A673 (cell line): Measurements from ENCODE around the gene CLEC1A. TPM values are rescaled to one million over a fixed set of nuclear protein-coding genes. Genes with fewer than 3 reads are reported as not detected.

ENCODE experiments used
- BruUV-seq: library from RNA; stranded (reverse); fragments of 400-500 nt; replicated peaks from 2 replicates; lab custom pipeline; 2021; lab: Mats Ljungman, UMichigan
- CTCF ChIA-PET: fragments of 300-600 bp; sonication (Branson Sonifier 250); formaldehyde crosslinking; loops from one replicate; lab custom pipeline; 2022; ENCODE audit warnings: antibody characterized with exemption; lab: Charles Lee
- POLR2A ChIA-PET: fragments of 300-600 bp; sonication (Branson Sonifier 250); formaldehyde crosslinking; loops from one replicate; lab custom pipeline; 2022; ENCODE audit warnings: antibody characterized with exemption; ENCODE audit not compliant: low non-redundant PET; lab: Charles Lee
- DNase-seq: peaks from one replicate; pipeline ENCODE4 v3.0.0-alpha.2; 2015; ENCODE audit warnings: low spot score
- H3K27ac ChIP-seq: fragments of 200-600 bp; sonication (generic); 2 replicates; pipeline ENCODE4 v1.5.1; 2016; ENCODE audit warnings: mixed run types, low read depth, mild to moderate bottlenecking, mixed read lengths, antibody characterized with exemption, low read length; ENCODE audit not compliant: poor library complexity, severe bottlenecking
- H3K27me3 ChIP-seq: fragments of 200-600 bp; sonication (generic); replicated peaks from 2 replicates; pipeline ENCODE4 v1.6.1; 2017; ENCODE audit warnings: mixed run types, low read depth, mild to moderate bottlenecking, mixed read lengths, antibody characterized with exemption, low read length; ENCODE audit not compliant: insufficient read depth, poor library complexity
- H3K36me3 ChIP-seq: fragments of 200-600 bp; sonication (generic); 2 replicates; pipeline ENCODE4 v1.6.1; 2016; ENCODE audit warnings: mixed run types, mild to moderate bottlenecking, mixed read lengths, antibody characterized with exemption, low read length; ENCODE audit not compliant: insufficient read depth, poor library complexity, severe bottlenecking
- H3K4me1 ChIP-seq: fragments of 200-600 bp; sonication (generic); 2 replicates; pipeline ENCODE4 v1.6.1; 2017; ENCODE audit warnings: mixed run types, mild to moderate bottlenecking, mixed read lengths, antibody characterized with exemption, low read length; ENCODE audit not compliant: insufficient read depth, poor library complexity, severe bottlenecking
- H3K4me3 ChIP-seq: fragments of 200-600 bp; sonication (generic); 2 replicates; pipeline ENCODE4 v1.5.1; 2016; ENCODE audit warnings: low read depth, mixed run types, mild to moderate bottlenecking, mixed read lengths, low read length; ENCODE audit not compliant: poor library complexity, severe bottlenecking
- H3K9me3 ChIP-seq: fragments of 200-600 bp; sonication (generic); 2 replicates; pipeline ENCODE4 v1.6.1; 2016; ENCODE audit warnings: mixed run types, low read depth, mild to moderate bottlenecking, mixed read lengths, antibody characterized with exemption, low read length; ENCODE audit not compliant: poor library complexity, severe bottlenecking
- EZH2 ChIP-seq: fragments of 200-600 bp; sonication (generic); IDR thresholded peaks from 2 replicates; pipeline ENCODE4 v1.6.1; 2017; ENCODE audit warnings: borderline replicate concordance, low read depth, mild to moderate bottlenecking, mixed read lengths, antibody characterized with exemption, low read length; ENCODE audit not compliant: poor library complexity, severe bottlenecking
- intact Hi-C: fragments of 100-400 bp; cut with micrococcal nuclease; formaldehyde crosslinking; loops from one replicate; pipeline ENCODE4 v1.10.0; 2022; ENCODE audit not compliant: unreplicated experiment
- total RNA-seq: library from RNA; stranded (reverse); gene quantifications from 2 replicates; pipeline ENCODE4 v1.2.3, GENCODE V29; 2021
- TF ChIP-seq, protein P1 (sequence below): fragments of 300-800, 200-600 bp; sonication (generic); conservative IDR thresholded peaks from 2 replicates; pipeline ENCODE4 v1.5.1; 2017; ENCODE audit warnings: low read depth, mild to moderate bottlenecking, antibody characterized with exemption, low read length, moderate library complexity, mixed read lengths

The CLEC1A gene
- total RNA-seq, 1 experiment from 2014 or later, result not detected

DNA sequence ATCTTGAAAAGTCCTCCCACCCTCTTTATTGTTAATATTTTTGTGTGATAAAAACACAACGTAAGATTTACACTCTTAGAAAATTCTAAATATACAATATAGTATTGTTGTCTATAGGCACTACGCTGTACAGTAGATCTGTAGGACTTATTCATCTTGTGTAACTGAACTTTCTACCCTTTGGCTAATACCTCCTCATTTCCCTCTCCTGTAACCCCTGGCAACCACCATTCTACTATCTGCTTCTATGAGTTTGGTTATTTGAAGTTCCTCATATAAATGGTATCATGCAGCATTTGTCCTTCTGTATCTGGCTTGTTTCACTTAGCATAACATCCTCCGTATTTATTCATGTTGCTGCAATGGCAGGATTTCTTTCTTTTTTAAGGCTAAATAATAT, 73.5 kb downstream of the CLEC1A start:
- Histone ChIP-seq H3K27ac (no peak overlapping the region), H3K9me3 (no peaks in the 10 kb centered on the region), H3K36me3 (no peaks in the 10 kb centered on the region), H3K4me1 (peaks cover 8% of the 10 kb centered on the region), H3K4me3 (no peak overlapping the region), H3K27me3 (no peaks in the 10 kb centered on the region)
- intact Hi-C loops, result no loop called here
- ChIA-PET CTCF (no interaction called here), POLR2A (no interaction called here)
- no peak for TF ChIP-seq EZH2
- TF ChIP-seq, protein P1, sequence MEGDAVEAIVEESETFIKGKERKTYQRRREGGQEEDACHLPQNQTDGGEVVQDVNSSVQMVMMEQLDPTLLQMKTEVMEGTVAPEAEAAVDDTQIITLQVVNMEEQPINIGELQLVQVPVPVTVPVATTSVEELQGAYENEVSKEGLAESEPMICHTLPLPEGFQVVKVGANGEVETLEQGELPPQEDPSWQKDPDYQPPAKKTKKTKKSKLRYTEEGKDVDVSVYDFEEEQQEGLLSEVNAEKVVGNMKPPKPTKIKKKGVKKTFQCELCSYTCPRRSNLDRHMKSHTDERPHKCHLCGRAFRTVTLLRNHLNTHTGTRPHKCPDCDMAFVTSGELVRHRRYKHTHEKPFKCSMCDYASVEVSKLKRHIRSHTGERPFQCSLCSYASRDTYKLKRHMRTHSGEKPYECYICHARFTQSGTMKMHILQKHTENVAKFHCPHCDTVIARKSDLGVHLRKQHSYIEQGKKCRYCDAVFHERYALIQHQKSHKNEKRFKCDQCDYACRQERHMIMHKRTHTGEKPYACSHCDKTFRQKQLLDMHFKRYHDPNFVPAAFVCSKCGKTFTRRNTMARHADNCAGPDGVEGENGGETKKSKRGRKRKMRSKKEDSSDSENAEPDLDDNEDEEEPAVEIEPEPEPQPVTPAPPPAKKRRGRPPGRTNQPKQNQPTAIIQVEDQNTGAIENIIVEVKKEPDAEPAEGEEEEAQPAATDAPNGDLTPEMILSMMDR, result no peak
- no peak for DNase-seq
- BruUV-seq, result no TSS peak

DNA sequence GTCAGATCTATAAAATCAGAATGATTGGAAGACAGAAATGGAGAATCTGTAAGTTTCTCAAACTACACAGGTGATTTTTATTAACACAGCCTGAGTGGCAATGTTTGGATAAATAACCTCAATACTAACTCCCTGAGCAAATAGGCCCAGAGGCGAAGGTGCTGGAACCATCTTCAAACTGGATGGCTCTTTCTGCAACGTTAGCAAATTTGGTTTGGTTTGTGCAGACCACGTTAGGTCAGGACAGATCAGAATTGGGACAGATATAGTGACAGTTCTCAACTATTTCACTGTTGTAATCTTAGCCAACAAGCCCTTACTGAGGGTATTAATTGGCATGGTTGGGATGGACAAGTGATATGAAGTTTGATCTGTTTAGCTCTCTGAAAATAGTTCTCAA, 77.4 kb downstream of the CLEC1A start:
- no peaks in the 10 kb centered on the region for H3K36me3 ChIP-seq
- TF ChIP-seq, protein P1, result no peak
- TF ChIP-seq EZH2, result no peak
- BruUV-seq, result no TSS peak
- no peaks in the 10 kb centered on the region for H3K9me3 ChIP-seq
- DNase-seq, result no peak
- no peaks in the 10 kb centered on the region for H3K27me3 ChIP-seq
- no peak overlapping the region for H3K27ac ChIP-seq
- CTCF ChIA-PET, result no interaction called here
- no peak overlapping the region for H3K4me3 ChIP-seq
- POLR2A ChIA-PET, result no interaction called here
- peaks cover 13% of the 10 kb centered on the region for H3K4me1 ChIP-seq
- intact Hi-C loops, result no loop called here

Other genes with a start within 250 kb of the CLEC1A start
- gene CLEC2B, start 229.6 kb downstream of the CLEC1A start, total RNA-seq, result 9.4 and 12.3 TPM in 2 replicates
- not detected in 2 replicates for gene KLRF2, start 217.5 kb downstream of the CLEC1A start, total RNA-seq
- gene CLEC2A, start 166.6 kb downstream of the CLEC1A start, total RNA-seq, result not detected in 2 replicates
- gene CLEC12A, start 127.6 kb downstream of the CLEC1A start, total RNA-seq, result not detected in 2 replicates
- not detected in 2 replicates for gene CLEC1B, start 99.9 kb downstream of the CLEC1A start, total RNA-seq
- gene CLEC12B, start 88.4 kb downstream of the CLEC1A start, total RNA-seq, result not detected in 2 replicates
- gene CLEC9A, start 68.3 kb downstream of the CLEC1A start, total RNA-seq, result not detected in 2 replicates
- gene CLEC7A, start 31.2 kb upstream of the CLEC1A start, total RNA-seq, result 0.28 and 0.39 TPM in 2 replicates
- not detected in 2 replicates for gene OLR1, start 73.1 kb upstream of the CLEC1A start, total RNA-seq
- 0.24 TPM in 1 of 2 replicates, not detected in the other for gene TMEM52B, start 80.0 kb upstream of the CLEC1A start, total RNA-seq
- 63.3 and 70.6 TPM in 2 replicates for gene GABARAPL1, start 113.9 kb upstream of the CLEC1A start, total RNA-seq
- 0.02 and 0.31 TPM in 2 replicates for gene KLRD1, start 208.9 kb upstream of the CLEC1A start, total RNA-seq